Epithelial cell of proximal tubule (primary cell): ENCODE data around the gene NEDD9. TPM values are rescaled to one million over a fixed set of nuclear protein-coding genes. Genes with fewer than 3 reads are reported as not detected.

Experiments
- DNase-seq: peaks from one replicate; pipeline ENCODE4 v3.0.0-alpha.2; 2011; ENCODE audit warnings: low read depth
- H3K4me3 ChIP-seq: 2 replicates; pipeline ENCODE4 v1.5.1; 2011; ENCODE audit warnings: low read depth, mild to moderate bottlenecking, low read length
- CTCF ChIP-seq: conservative IDR thresholded peaks from 2 replicates; pipeline ENCODE4 v1.5.1; 2012; ENCODE audit warnings: low read depth, mild to moderate bottlenecking, low read length
- total RNA-seq: library from RNA; depleted of rRNA; stranded (reverse); fragments of >200 nt; gene quantifications from 2 replicates; pipeline ENCODE4 v1.2.3, GENCODE V29; 2015

Gene NEDD9
- total RNA-seq, 1 donor from 2014 or later: 35.1 TPM

GRCh38 chr6:11233673-11234573, 1.5 kb upstream of the NEDD9 start:
- TF ChIP-seq CTCF: no peak
- no peak for DNase-seq
- H3K4me3 ChIP-seq: no peak overlapping the region

- H3K4me3 ChIP-seq: peak overlapping the region; percentile 82
- DNase-seq: no peak
- TF ChIP-seq CTCF: no peak
Measured at GRCh38 chr6:11232770-11233626, 530 bp upstream of the NEDD9 start.

- no peak for TF ChIP-seq CTCF
- peak overlapping the region; percentile 82 for H3K4me3 ChIP-seq
- DNase-seq: no peak
Measured at GRCh38 chr6:11231564-11232192, 790 bp downstream of the NEDD9 start.

- TF ChIP-seq CTCF: no peak
- H3K4me3 ChIP-seq: peak overlapping the region; percentile 82
- no peak for DNase-seq
Measured at GRCh38 chr6:11231108-11231463, 1.4 kb downstream of the NEDD9 start.

GRCh38 chr6:11230158-11231107, 2.0 kb downstream of the NEDD9 start:
- H3K4me3 ChIP-seq: peak overlapping the region; percentile 82
- TF ChIP-seq CTCF: no peak
- no peak for DNase-seq

GRCh38 chr6:11229655-11230046, 2.8 kb downstream of the NEDD9 start:
- TF ChIP-seq CTCF: no peak
- H3K4me3 ChIP-seq: peak overlapping the region; percentile 82
- no peak for DNase-seq
